SK-N-SH (cell line): ENCODE results near the gene KCTD11. TPM values are rescaled to one million over a fixed set of nuclear protein-coding genes. Genes with fewer than 3 reads are reported as not detected.

ENCODE experiments used
- CTCF ChIA-PET: fragments of 300-600, 350-600 bp; formaldehyde crosslinking; extraction: SDS; loops from one replicate; lab custom pipeline; 2021; lab: Yijun Ruan, JAX
- POLR2A ChIA-PET: fragments of 350-600 bp; sonication (Branson Sonifier 250); formaldehyde crosslinking; extraction: SDS; loops from one replicate; lab custom pipeline; 2020; ENCODE audit warnings: antibody characterized with exemption, inconsistent platforms; lab: Yijun Ruan, JAX
- DNase-seq: peaks from one replicate; pipeline ENCODE4 v3.0.0; 2012
- H2AFZ ChIP-seq: fragments of 200-600 bp; sonication (generic); 2 replicates; pipeline ENCODE4 v1.8.1; 2016; ENCODE audit warnings: antibody characterized with exemption, mild to moderate bottlenecking, low read depth
- H3F3A ChIP-seq: fragments of 200-600 bp; sonication (generic); replicated peaks from 2 replicates; pipeline ENCODE3; 2016; ENCODE audit warnings: antibody characterized with exemption, mild to moderate bottlenecking; ENCODE audit not compliant: insufficient read depth
- H3K27ac ChIP-seq, 2 experiments: fragments of 200-500 bp in 1 of 2; fragments of 200-600 bp in 1 of 2; sonication (Bioruptor generic) in 1 of 2; sonication (generic), shearing (Covaris generic) in 1 of 2; 2 replicates each; pipeline versions ENCODE4 v1.5.1 to v1.6.1; 2014 to 2016; ENCODE audit warnings: low read depth in 2 of 2, inconsistent platforms in 1 of 2, low read length in 1 of 2, mild to moderate bottlenecking in 1 of 2, mixed read lengths in 1 of 2
- H3K27me3 ChIP-seq: fragments of 200-600 bp; sonication (generic), shearing (Covaris generic); 2 replicates; pipeline ENCODE4 v1.6.1; 2016; ENCODE audit warnings: mixed run types; ENCODE audit not compliant: insufficient read depth
- H3K36me3 ChIP-seq, 2 experiments: fragments of 200-500 bp in 1 of 2; fragments of 200-600 bp in 1 of 2; sonication (Bioruptor generic) in 1 of 2; sonication (generic) in 1 of 2; replicated peaks in 1 of 2; 2 replicates each; pipeline versions ENCODE3 to v1.5.1; 2014 to 2016; ENCODE audit warnings: low read length in 1 of 2, mild to moderate bottlenecking in 1 of 2; ENCODE audit not compliant: insufficient read depth in 2 of 2, control insufficient read depth in 1 of 2
- H3K4me1 ChIP-seq, 2 experiments: fragments of 200-500 bp in 1 of 2; fragments of 200-600 bp in 1 of 2; sonication (Bioruptor generic) in 1 of 2; sonication (generic), shearing (Covaris generic) in 1 of 2; 2 replicates each; pipeline versions ENCODE4 v1.5.1 to v1.6.1; 2014 to 2016; ENCODE audit warnings: low read depth in 1 of 2, low read length in 1 of 2, mixed run types in 1 of 2; ENCODE audit not compliant: insufficient read depth in 2 of 2, control insufficient read depth in 1 of 2
- H3K4me2 ChIP-seq: fragments of 200-600 bp; sonication (generic), shearing (Covaris generic); 2 replicates; pipeline ENCODE4 v1.6.1; 2017; ENCODE audit warnings: mixed run types
- H3K4me3 ChIP-seq, 2 experiments: fragments of 200-500 bp in 1 of 2; fragments of 200-600 bp in 1 of 2; sonication (Bioruptor generic) in 1 of 2; sonication (generic), shearing (Covaris generic) in 1 of 2; 2 replicates each; pipeline versions ENCODE4 v1.5.1 to v1.8.1; 2014 to 2016; ENCODE audit warnings: low read depth in 2 of 2, inconsistent platforms in 1 of 2, low read length in 1 of 2, mild to moderate bottlenecking in 1 of 2, mixed read lengths in 1 of 2, moderate library complexity in 1 of 2
- H3K79me2 ChIP-seq: fragments of 200-600 bp; sonication (generic); 2 replicates; pipeline ENCODE4 v1.8.1; 2017; ENCODE audit warnings: mild to moderate bottlenecking; ENCODE audit not compliant: insufficient read depth
- H3K9ac ChIP-seq: fragments of 200-600 bp; sonication (generic); 2 replicates; pipeline ENCODE4 v1.6.1; 2017; ENCODE audit warnings: mixed run types
- H3K9me2 ChIP-seq: fragments of 200-600 bp; sonication (generic); 2 replicates; pipeline ENCODE4 v1.6.1; 2017; ENCODE audit warnings: mixed run types
- H3K9me3 ChIP-seq: fragments of 200-600 bp; sonication (generic); 2 replicates; pipeline ENCODE4 v1.6.1; 2017; ENCODE audit warnings: mixed run types, mild to moderate bottlenecking, moderate library complexity
- H4K20me1 ChIP-seq: fragments of 200-600 bp; sonication (generic); 2 replicates; pipeline ENCODE4 v1.6.1; 2017; ENCODE audit warnings: mild to moderate bottlenecking, mixed run types; ENCODE audit not compliant: insufficient read depth
- CHD2 ChIP-seq: fragments of 150-350 bp; IDR thresholded peaks from 2 replicates; pipeline ENCODE4 v1.6.1; 2018; ENCODE audit warnings: low read length; ENCODE audit not compliant: partially characterized antibody
- ELF1 ChIP-seq: IDR thresholded peaks from 2 replicates; pipeline ENCODE4 v1.4.0; 2012
- EP300 ChIP-seq, 2 experiments: IDR thresholded peaks; 2 replicates each; pipeline versions ENCODE4 v1.4.0 to v1.6.1; 2012; ENCODE audit warnings: borderline replicate concordance in 1 of 2, low read depth in 1 of 2, low read length in 1 of 2
- FOSL2 ChIP-seq: IDR thresholded peaks from 2 replicates; pipeline ENCODE4 v1.4.0; 2012; ENCODE audit warnings: low read depth, mild to moderate bottlenecking, moderate library complexity, borderline replicate concordance
- FOXJ3 ChIP-seq: sonication (generic); formaldehyde crosslinking; IDR thresholded peaks from 2 replicates; pipeline ENCODE4 v1.5.1; 2020; ENCODE audit warnings: mild to moderate bottlenecking, missing genetic modification reagents
- GABPA ChIP-seq: IDR thresholded peaks from 2 replicates; pipeline ENCODE4 v1.4.0; 2012; ENCODE audit warnings: low read depth, mild to moderate bottlenecking
- GATA2 ChIP-seq: sonication (generic); formaldehyde crosslinking; IDR thresholded peaks from 2 replicates; pipeline ENCODE4 v1.5.0; 2020; ENCODE audit warnings: mild to moderate bottlenecking, missing genetic modification reagents
- MEF2A ChIP-seq: IDR thresholded peaks from 2 replicates; pipeline ENCODE4 v1.4.0; 2012; ENCODE audit warnings: low read depth, borderline replicate concordance
- MXI1 ChIP-seq: IDR thresholded peaks from 2 replicates; pipeline ENCODE4 v1.6.1; 2012; ENCODE audit warnings: mild to moderate bottlenecking, low read depth, low read length, improper control_type of control experiment
- NRF1 ChIP-seq: IDR thresholded peaks from 2 replicates; pipeline ENCODE4 v1.6.1; 2012; ENCODE audit warnings: low read depth, mild to moderate bottlenecking, low read length
- POLR2AphosphoS5 ChIP-seq: IDR thresholded peaks from 2 replicates; pipeline ENCODE4 v1.6.1; 2012; ENCODE audit warnings: low read depth, low read length
- RCOR1 ChIP-seq: fragments of 150-350 bp; IDR thresholded peaks from 2 replicates; pipeline ENCODE4 v1.6.1; 2017; ENCODE audit warnings: antibody characterized with exemption, low read length
- RFX5 ChIP-seq: IDR thresholded peaks from 2 replicates; pipeline ENCODE4 v1.6.1; 2012; ENCODE audit warnings: mild to moderate bottlenecking, improper control_type of control experiment, low read length
- RXRA ChIP-seq: IDR thresholded peaks from 2 replicates; pipeline ENCODE4 v1.4.0; 2012; ENCODE audit warnings: low read depth, mild to moderate bottlenecking, borderline replicate concordance
- SMC3 ChIP-seq: IDR thresholded peaks from 2 replicates; pipeline ENCODE4 v1.6.1; 2012; ENCODE audit warnings: low read depth, low read length, improper control_type of control experiment
- TAF1 ChIP-seq: IDR thresholded peaks from 2 replicates; pipeline ENCODE4 v1.6.1; 2012; ENCODE audit warnings: low read depth, mild to moderate bottlenecking, low read length, moderate library complexity, borderline replicate concordance
- TEAD4 ChIP-seq: IDR thresholded peaks from 2 replicates; pipeline ENCODE4 v1.4.0; 2012; ENCODE audit warnings: mild to moderate bottlenecking, borderline replicate concordance; ENCODE audit not compliant: insufficient read depth
- WGBS: methylation state at CpG from one replicate; pipeline ENCODE4 v1.1.6; 2017; ENCODE audit warnings: low lambda C conversion rate; 5-methylcytosine and 5-hydroxymethylcytosine counted together
- polyA plus RNA-seq, 3 experiments: library from polyadenylated mRNA; depleted of rRNA; stranded (reverse); fragments of >200 nt; gene quantifications; 2 replicates each; pipeline ENCODE4 v1.2.3, GENCODE V29; 2012
- TF ChIP-seq, protein P1 (sequence below): IDR thresholded peaks from 2 replicates; pipeline ENCODE4; 2012
- TF ChIP-seq, protein P2 (sequence below): fragments of 150-350 bp; IDR thresholded peaks from 2 replicates; pipeline ENCODE4 v1.6.1; 2017; ENCODE audit warnings: antibody characterized with exemption, low read length, low read depth, borderline replicate concordance
- TF ChIP-seq, protein P3 (sequence below): fragments of 150-350 bp; IDR thresholded peaks from 2 replicates; pipeline ENCODE4 v1.6.1; 2016; ENCODE audit warnings: mild to moderate bottlenecking, low read depth, low read length
- TF ChIP-seq, protein P4 (sequence below): IDR thresholded peaks from 2 replicates; pipeline ENCODE4 v1.4.0; 2012; ENCODE audit warnings: low read depth
- TF ChIP-seq, protein P5 (sequence below): IDR thresholded peaks from 2 replicates; pipeline ENCODE4 v1.4.0; 2012; ENCODE audit warnings: low read depth, borderline replicate concordance

KCTD11 gene
- polyA plus RNA-seq, 1 of the 3 experiments (the other 2 are of a cell fraction): 9.5 TPM

DNA sequence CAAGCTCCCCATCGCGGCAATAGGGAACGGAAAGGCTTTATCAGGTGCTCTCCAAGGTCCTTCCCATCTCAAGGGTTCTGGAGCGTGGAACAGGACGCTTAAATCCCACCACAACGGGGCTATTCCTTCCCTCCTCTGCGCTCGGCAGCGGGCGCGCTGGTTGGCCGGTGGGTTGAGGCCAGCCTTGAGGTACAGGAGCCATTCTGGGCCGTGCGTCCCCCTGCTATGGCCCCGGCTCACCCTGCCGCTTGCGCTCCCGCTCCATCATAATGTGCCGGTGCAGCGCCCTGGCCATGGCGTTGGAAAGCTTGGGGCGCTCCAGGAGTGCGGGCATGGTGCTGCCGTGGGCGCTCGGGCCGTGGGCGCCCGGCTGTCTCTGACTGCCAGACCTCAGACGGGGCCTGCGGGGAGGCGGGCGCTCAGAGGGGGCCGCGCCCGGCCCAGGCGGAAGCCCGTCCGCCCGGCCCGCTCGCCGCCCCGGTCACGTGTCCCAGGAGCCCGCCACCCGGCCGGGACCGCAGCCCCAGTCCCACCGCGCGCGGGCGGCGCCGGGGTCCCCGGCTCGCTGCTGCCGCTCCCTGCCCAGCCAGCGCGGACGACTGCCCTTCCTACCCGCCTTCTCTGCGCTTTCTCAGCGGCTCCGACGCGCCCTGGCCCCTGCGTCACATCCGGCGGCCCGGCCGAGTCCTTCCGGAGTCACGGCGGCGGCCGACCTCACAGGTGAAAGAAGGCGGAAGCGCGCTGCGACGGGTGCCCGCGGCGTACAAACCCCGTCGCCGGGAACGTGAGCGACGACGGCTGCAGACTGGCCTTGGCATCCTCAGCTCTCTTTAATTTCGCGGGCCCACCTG lies 37.0 kb upstream of the KCTD11 start, which contains the start of gene GPS2 (continued):
- TF ChIP-seq EP300 (IDR thresholded peaks at IDR 0.05; ENCODE audit: borderline replicate concordance in 1 of 2, low read depth in 1 of 2, low read length in 1 of 2) (no peak), GABPA (peak; percentile 97), CHD2 (peak; percentile 49), POLR2AphosphoS5 (peak; percentile 69), FOSL2 (no peak), ELF1 (peak; percentile 99), MXI1 (peak; percentile 80), FOXJ3 (CRISPR knock-in tag) (0 out of 2 replicates have a peak, but pooled peaks have one; percentile 26), GATA2 (CRISPR knock-in tag) (no peak)
- TF ChIP-seq, protein P1, sequence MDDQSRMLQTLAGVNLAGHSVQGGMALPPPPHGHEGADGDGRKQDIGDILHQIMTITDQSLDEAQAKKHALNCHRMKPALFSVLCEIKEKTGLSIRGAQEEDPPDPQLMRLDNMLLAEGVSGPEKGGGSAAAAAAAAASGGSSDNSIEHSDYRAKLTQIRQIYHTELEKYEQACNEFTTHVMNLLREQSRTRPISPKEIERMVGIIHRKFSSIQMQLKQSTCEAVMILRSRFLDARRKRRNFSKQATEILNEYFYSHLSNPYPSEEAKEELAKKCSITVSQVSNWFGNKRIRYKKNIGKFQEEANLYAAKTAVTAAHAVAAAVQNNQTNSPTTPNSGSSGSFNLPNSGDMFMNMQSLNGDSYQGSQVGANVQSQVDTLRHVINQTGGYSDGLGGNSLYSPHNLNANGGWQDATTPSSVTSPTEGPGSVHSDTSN: peak; percentile 66

DNA sequence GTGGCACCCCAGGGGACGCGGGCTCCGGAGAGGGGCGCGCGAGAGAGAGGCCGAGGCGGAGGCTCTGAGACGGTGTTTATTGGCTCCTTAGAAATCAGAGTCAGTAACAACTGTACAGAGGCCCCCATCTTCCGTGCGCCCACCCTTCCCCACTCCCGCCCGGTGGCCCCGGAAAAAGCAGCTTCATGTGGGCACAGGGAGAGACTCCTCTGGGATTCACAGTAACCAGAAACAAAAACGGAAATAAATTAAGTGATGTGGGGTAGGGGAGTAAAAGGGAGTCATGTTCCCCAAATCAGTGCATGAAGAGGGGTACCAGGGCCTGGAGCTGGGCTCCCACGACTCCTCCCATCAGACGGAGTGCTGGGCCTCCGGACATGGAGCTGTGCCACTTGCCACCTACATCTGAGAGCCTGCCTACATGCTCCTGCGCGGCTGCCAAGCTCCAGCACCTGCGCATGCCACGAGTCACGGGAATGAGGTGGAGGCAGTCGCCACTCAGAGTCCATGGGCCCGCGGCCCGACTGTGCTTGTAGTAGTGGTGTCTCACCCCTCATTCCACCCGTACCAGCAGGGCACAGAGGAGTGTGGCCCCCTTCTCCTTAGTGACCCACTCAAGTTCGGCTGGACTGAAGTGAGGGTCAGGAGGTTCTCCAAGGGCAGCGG lies 36.3 kb upstream of the KCTD11 start:
- H3K36me3 ChIP-seq: peaks cover 43 to 51% of the 10 kb centered on the region in 2 experiments
- peak overlapping the region; percentile 76 to 90 for H3K27ac ChIP-seq
- no peaks in the 10 kb centered on the region for H3K9me2 ChIP-seq
- H4K20me1 ChIP-seq: peaks cover 38% of the 10 kb centered on the region
- peak overlapping the region; percentile 86 for H2AFZ ChIP-seq
- H3K4me2 ChIP-seq: peak overlapping the region; percentile 99
- peak overlapping the region; percentile 88 to 94 for H3K4me3 ChIP-seq
- no peaks in the 10 kb centered on the region for H3K27me3 ChIP-seq
- H3F3A ChIP-seq: peaks cover 40% of the 10 kb centered on the region
- WGBS: 41% methylated on average over 22 of the region's 30 CpGs
- peak overlapping the region; percentile 80 for H3K9ac ChIP-seq
- peaks cover 10 to 36% of the 10 kb centered on the region in 2 experiments; a peak in 3 of 4 replicates for H3K4me1 ChIP-seq
- no peaks in the 10 kb centered on the region for H3K9me3 ChIP-seq
- ChIA-PET CTCF (interaction anchor here (0.9 to 2.9 kb wide), 6 partner anchors 9 to 245 kb away, joined by 3 to 12 read pairs (median 4); no protein-coding TSS in a partner anchor), POLR2A (interaction anchor here (0.6 to 2.6 kb wide), 2 partner anchors 14 to 68 kb away, joined by 3 to 11 read pairs; partner anchors contain the start of gene NEURL4)
- peaks cover 38% of the 10 kb centered on the region for H3K79me2 ChIP-seq
- no peak for DNase-seq
- TF ChIP-seq TAF1 (no peak), CHD2 (no peak), TEAD4 (no peak), RFX5 (no peak), RXRA (no peak), SMC3 (no peak), FOXJ3 (CRISPR knock-in tag) (no peak), ELF1 (no peak), MXI1 (no peak), FOSL2 (no peak), NRF1 (no peak), RCOR1 (no peak), MEF2A (no peak)
- TF ChIP-seq, protein P2, sequence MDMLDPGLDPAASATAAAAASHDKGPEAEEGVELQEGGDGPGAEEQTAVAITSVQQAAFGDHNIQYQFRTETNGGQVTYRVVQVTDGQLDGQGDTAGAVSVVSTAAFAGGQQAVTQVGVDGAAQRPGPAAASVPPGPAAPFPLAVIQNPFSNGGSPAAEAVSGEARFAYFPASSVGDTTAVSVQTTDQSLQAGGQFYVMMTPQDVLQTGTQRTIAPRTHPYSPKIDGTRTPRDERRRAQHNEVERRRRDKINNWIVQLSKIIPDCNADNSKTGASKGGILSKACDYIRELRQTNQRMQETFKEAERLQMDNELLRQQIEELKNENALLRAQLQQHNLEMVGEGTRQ: no peak
- TF ChIP-seq, protein P3, sequence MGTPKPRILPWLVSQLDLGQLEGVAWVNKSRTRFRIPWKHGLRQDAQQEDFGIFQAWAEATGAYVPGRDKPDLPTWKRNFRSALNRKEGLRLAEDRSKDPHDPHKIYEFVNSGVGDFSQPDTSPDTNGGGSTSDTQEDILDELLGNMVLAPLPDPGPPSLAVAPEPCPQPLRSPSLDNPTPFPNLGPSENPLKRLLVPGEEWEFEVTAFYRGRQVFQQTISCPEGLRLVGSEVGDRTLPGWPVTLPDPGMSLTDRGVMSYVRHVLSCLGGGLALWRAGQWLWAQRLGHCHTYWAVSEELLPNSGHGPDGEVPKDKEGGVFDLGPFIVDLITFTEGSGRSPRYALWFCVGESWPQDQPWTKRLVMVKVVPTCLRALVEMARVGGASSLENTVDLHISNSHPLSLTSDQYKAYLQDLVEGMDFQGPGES: no peak
- TF ChIP-seq, protein P4, sequence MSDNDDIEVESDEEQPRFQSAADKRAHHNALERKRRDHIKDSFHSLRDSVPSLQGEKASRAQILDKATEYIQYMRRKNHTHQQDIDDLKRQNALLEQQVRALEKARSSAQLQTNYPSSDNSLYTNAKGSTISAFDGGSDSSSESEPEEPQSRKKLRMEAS: no peak
- TF ChIP-seq, protein P5, sequence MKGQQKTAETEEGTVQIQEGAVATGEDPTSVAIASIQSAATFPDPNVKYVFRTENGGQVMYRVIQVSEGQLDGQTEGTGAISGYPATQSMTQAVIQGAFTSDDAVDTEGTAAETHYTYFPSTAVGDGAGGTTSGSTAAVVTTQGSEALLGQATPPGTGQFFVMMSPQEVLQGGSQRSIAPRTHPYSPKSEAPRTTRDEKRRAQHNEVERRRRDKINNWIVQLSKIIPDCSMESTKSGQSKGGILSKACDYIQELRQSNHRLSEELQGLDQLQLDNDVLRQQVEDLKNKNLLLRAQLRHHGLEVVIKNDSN: no peak
